Large intestine (tissue), 3 donors: ENCODE measurements around the gene SEZ6. TPM values are rescaled to one million over a fixed set of nuclear protein-coding genes. Genes with fewer than 3 reads are reported as not detected.
"Not testable (repeated sequence)": the region's sequence is repeated elsewhere in the genome, so short reads cannot be mapped to it uniquely, and the experiment has no call there.

Experiments
- DNase-seq, 2 donors: peaks; one replicate each; pipeline versions ENCODE4 v3.0.0 to v3.0.0-alpha.2; 2013
- H3K27ac ChIP-seq: one replicate; pipeline ENCODE4 v1.5.1; 2013; ENCODE audit warnings: low read length
- H3K27me3 ChIP-seq: 2 replicates; pipeline ENCODE4 v1.6.1; 2013; ENCODE audit warnings: low read length; ENCODE audit not compliant: control insufficient read depth, insufficient read depth
- H3K36me3 ChIP-seq: 2 replicates; pipeline ENCODE4 v1.6.1; 2013; ENCODE audit warnings: low read length; ENCODE audit not compliant: control insufficient read depth, insufficient read depth
- H3K4me1 ChIP-seq: one replicate; pipeline ENCODE4 v1.6.1; 2013; ENCODE audit warnings: low read length; ENCODE audit not compliant: control insufficient read depth, insufficient read depth
- H3K4me3 ChIP-seq: one replicate; pipeline ENCODE4 v1.5.1; 2013; ENCODE audit warnings: low read length
- H3K9me3 ChIP-seq: one replicate; pipeline ENCODE4 v1.6.1; 2013; ENCODE audit warnings: mild to moderate bottlenecking, low read depth, low read length, moderate library complexity; ENCODE audit not compliant: control insufficient read depth
- WGBS: methylation state at CpG from one replicate; pipeline ENCODE4 v1.1.5; 2013; ENCODE audit warnings: low lambda C conversion rate; ENCODE audit not compliant: insufficient coverage; 5-methylcytosine and 5-hydroxymethylcytosine counted together
- polyA plus RNA-seq: library from polyadenylated mRNA; unstranded; fragments of 120-200 nt; gene quantifications from one replicate; pipeline ENCODE4 v1.2.1, GENCODE V29; 2013

Gene SEZ6
- polyA plus RNA-seq, 1 donor = 4.6 TPM

DNA sequence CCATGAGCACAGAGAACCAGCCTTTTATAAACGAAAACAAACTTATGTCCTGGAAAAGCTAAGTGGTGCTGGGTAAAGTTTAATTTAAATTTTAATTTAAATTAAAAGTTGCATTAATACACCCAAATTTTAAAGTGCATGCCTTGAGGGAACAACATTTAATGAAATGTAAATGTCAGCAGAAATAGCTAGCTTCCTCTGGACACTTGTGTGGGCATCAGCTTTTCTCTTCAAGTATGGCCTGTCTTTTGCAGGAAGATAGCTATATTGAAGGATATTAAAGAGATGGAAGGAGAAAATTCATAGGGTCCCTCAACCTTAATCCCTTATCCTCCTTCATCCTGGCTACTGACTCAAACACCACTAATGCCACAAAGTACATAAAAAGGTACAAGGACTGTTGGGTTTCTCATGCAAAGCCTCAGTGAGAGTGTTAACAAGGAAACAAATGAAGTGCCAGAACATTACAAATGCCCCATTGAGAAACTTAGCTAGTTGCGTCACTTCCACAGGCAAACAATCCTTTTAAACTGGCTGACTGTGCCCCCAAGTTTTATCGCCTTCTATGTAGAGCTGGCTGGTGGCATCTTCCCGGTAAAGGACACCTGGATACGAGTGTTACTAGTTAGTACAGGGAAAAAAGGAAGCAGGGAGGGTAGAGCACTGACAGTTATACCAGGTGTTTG lies 68.6 kb downstream of the SEZ6 start:
- Histone ChIP-seq H3K27ac (no peak overlapping the region), H3K4me3 (no peak overlapping the region), H3K36me3 (peaks cover 20% of the 10 kb centered on the region), H3K9me3 (no peaks in the 10 kb centered on the region), H3K4me1 (no peaks in the 10 kb centered on the region), H3K27me3 (no peaks in the 10 kb centered on the region)
- WGBS = no CpG with 5 or more reads among the region's 5 CpGs
- no peak for DNase-seq

DNA sequence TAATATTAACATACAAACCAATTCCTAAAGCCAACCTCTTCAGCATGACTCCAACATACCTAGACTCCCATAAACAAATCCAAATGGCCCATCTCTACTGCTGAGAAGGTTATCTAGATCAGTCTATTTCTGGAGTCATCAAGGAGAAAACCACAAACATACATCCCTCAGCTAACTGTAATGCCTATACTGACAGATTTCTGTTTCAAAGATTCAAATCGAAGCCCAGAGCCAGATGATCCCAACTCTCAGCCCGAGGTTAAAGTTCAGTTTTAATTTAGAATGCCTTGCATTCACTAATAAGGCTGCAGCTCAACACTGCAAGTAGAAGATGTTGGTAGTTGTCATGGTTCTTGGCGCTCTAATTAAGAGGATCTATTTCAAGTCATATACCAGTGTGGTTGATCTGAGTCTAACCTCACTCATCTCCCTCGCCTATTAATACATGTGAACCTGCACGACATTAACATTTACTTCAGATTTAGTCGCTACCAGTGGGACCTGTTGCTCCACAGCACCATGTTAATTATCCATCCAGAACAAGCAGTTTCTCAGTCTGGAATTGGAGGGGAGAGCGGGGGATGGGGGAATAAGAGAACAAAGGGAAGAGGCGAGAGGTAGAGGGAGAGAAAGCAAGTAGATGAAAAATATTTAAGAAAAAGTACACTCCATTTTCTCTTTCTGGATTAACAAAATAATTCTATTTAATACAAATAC lies 69.9 kb downstream of the SEZ6 start:
- no peaks in the 10 kb centered on the region for H3K4me1 ChIP-seq
- no peaks in the 10 kb centered on the region for H3K27me3 ChIP-seq
- peaks cover 19% of the 10 kb centered on the region for H3K36me3 ChIP-seq
- no peak for DNase-seq
- H3K27ac ChIP-seq = no peak overlapping the region
- 100% methylated on average over 2 of the region's 8 CpGs for WGBS
- no peaks in the 10 kb centered on the region for H3K9me3 ChIP-seq
- no peak overlapping the region for H3K4me3 ChIP-seq

DNA sequence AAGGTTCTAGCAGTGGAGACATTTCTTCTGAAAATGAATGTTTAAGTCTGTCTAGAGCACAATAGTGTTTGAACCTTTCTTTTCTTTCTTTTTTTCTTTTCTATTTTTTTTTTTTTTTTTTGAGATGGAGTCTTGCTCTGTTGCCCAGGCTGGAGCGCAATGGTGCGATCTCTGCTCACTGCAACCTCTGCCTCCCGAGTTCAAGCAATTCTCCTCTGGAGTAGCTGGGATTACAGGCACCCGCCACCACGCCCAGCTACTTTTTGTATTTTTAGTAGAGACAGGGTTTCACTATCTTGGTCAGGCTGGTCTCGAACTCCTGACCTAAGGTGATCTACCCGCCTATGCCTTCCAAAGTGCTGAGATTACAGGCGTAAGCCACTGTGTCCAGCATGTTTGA lies 71.3 kb downstream of the SEZ6 start:
- H3K27ac ChIP-seq, H3K27me3 ChIP-seq, H3K9me3 ChIP-seq, H3K4me1 ChIP-seq, H3K4me3 ChIP-seq, DNase-seq: not testable (repeated sequence)
- WGBS = no CpG with 5 or more reads among the region's 8 CpGs
- peaks cover 13% of the 10 kb centered on the region for H3K36me3 ChIP-seq

DNA sequence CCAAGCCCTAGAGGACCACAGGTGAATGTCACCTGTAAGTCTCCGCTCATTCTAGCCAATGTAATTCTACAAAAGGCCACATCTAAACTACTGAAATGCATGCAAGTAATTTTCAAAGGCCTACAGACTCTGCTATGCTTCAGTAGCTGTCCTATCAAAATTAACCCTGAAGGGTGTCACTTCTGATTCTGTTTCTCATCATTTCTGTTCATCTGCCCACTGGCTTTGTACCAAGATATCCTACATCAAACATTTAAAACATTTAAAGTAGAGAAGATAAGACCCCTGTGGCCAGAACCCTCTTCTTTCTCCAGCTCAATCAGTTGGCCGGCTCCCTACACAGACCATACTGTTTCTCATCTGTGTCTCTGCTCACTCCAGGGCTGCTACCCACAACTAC lies 76.0 kb downstream of the SEZ6 start:
- Histone ChIP-seq H3K4me3 (no peak overlapping the region), H3K9me3 (no peaks in the 10 kb centered on the region), H3K27me3 (no peaks in the 10 kb centered on the region), H3K27ac (no peak overlapping the region), H3K4me1 (no peaks in the 10 kb centered on the region), H3K36me3 (peaks cover 29% of the 10 kb centered on the region)
- no CpG with 5 or more reads among the region's 2 CpGs for WGBS
- DNase-seq = no peak

DNA sequence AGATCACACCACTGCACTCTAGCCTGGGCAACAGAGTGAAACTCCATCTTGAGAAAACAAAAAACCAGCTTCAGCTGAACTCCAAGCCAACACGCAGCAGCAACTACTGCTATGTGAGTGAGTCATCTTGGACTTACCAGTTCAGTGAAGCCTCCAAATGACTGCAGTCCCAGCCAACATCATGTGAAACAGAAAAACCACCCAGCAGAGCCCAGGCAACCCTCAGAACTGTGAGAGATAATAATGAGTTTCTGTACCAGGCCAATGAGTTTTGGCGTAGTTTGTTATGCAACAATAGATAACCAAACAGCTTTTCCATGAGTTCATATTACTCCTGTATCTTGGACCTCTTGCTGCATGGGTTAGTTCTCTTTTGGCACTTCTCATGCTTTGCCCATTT lies 77.8 kb downstream of the SEZ6 start:
- H3K9me3 ChIP-seq = no peaks in the 10 kb centered on the region
- H3K36me3 ChIP-seq = peaks cover 39% of the 10 kb centered on the region
- no peaks in the 10 kb centered on the region for H3K27me3 ChIP-seq
- no peak for DNase-seq
- H3K4me3 ChIP-seq = no peak overlapping the region
- no CpG with 5 or more reads among the region's 2 CpGs for WGBS
- H3K4me1 ChIP-seq = no peaks in the 10 kb centered on the region
- no peak overlapping the region for H3K27ac ChIP-seq

DNA sequence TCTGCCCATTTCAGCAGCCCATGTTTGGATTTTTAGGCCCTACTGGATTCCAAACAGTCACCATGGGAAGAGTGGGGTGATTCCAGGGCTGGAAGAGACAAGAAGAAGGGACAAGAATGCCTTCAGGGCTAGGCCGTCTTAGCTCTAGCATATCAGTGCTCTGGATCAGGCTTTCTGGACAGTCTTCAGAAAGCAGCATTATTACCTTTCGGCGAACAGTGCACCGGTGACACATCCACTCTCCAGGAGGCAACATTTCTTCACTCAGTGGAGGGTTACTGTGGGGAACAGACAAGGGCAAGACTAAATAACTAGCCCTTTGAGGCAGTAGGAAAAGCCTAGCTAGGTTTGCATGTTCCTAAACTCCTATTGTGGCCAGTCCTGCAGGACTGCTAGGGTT lies 79.0 kb downstream of the SEZ6 start:
- H3K36me3 ChIP-seq = peaks cover 44% of the 10 kb centered on the region
- H3K27me3 ChIP-seq = no peaks in the 10 kb centered on the region
- H3K4me3 ChIP-seq = no peak overlapping the region
- H3K4me1 ChIP-seq = no peaks in the 10 kb centered on the region
- WGBS = no CpG with 5 or more reads among the region's 4 CpGs
- H3K9me3 ChIP-seq = no peaks in the 10 kb centered on the region
- no peak overlapping the region for H3K27ac ChIP-seq
- DNase-seq = no peak

DNA sequence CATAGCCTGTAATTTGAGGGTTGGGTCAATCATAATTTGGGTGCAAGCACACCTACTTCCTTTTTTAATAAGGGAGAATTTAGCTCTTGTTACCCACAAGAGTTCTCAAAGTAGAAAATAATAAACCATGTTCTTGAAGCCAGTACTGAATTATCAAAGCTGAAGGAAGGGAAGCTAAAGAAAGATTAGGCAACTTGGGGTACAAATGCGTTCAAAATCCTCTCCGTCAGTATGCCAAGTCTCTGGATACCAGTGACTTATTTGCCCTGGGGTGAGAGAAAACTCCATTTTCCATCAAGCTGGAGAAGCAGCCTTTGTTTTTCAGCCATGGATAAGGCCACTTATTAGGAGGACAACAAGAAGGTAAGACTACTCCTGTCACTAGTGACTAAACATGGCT lies 79.5 kb downstream of the SEZ6 start:
- no peaks in the 10 kb centered on the region for H3K4me1 ChIP-seq

DNA sequence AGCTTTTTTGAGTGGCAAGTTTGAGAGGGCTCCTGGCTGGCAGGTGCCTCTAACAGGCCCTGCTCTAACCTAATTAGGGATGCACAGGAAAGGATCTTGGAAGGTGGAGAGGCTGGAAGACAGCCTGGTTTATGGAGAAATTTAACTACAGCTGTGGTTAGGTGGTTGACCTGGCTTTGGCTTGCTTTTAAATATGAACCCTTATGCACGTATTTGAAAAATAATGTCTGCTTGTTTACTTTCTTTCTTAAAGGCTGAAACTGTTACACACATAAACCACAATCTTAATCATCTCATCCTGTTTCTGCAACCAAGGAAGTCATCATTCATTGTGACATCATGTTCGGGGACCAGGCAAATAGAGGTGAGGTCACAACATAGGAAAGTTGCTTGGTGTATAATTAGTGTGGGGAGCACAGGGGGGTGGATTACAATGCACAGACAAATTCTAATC lies 79.9 kb downstream of the SEZ6 start:
- Histone ChIP-seq H3K4me3 (no peak overlapping the region), H3K27ac (no peak overlapping the region), H3K36me3 (peaks cover 53% of the 10 kb centered on the region), H3K4me1 (no peaks in the 10 kb centered on the region), H3K27me3 (no peaks in the 10 kb centered on the region), H3K9me3 (no peaks in the 10 kb centered on the region)
- no peak for DNase-seq
- WGBS = no CpG with 5 or more reads among the region's 2 CpGs

More for the DNA sequence above, 79.5 kb downstream of the SEZ6 start:
- no peak for DNase-seq
- no peaks in the 10 kb centered on the region for H3K9me3 ChIP-seq
- WGBS = no CpG with 5 or more reads among the region's 2 CpGs
- H3K27ac ChIP-seq = no peak overlapping the region
- no peaks in the 10 kb centered on the region for H3K27me3 ChIP-seq
- peaks cover 49% of the 10 kb centered on the region for H3K36me3 ChIP-seq
- H3K4me3 ChIP-seq = no peak overlapping the region

DNA sequence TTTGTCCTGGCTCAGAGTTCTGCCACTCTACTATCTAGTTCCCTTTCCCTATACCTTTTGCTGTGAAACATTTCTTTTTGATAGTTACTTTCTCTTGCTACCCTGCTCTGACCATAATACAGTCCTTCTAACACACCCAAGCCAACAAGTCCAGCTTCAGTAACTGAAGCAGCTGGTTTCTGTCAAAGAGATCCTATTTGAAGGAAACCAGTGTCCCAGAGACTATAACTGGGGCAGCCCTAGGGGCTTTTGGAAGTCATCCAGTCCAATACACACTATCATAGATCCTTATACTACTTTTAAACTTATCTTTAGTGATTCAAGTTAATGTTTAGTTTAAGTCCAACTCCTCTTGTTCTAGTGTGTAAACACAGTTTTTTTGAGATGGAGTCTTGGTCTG lies 85.6 kb downstream of the SEZ6 start:
- Histone ChIP-seq H3K27ac (no peak overlapping the region), H3K4me3 (no peak overlapping the region), H3K9me3 (no peaks in the 10 kb centered on the region), H3K36me3 (peaks cover 83% of the 10 kb centered on the region), H3K4me1 (no peaks in the 10 kb centered on the region), H3K27me3 (no peaks in the 10 kb centered on the region)
- no peak for DNase-seq

DNA sequence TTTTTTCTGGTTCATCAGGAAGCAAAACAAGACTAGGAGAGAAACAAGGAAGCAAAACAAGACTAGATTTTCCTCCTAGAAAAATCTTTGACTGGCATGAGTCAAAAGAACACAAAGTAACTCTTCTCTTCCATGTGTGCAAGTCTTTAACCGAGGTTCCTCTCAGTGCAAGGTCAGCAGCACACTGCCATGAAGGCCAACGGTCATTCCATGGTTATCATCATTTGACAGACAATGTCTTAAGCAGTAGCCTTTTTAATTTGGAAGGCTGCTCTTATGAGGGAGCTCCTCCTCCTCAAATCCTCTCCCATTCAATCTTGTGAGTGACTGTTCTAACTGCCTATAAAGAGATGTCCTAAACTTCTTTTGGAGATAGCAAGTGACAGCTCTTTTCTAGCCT lies 87.5 kb downstream of the SEZ6 start:
- no peaks in the 10 kb centered on the region for H3K27me3 ChIP-seq
- no peak overlapping the region for H3K4me3 ChIP-seq
- H3K27ac ChIP-seq = no peak overlapping the region
- H3K9me3 ChIP-seq = no peaks in the 10 kb centered on the region
- no peak for DNase-seq
- peaks cover 86% of the 10 kb centered on the region for H3K36me3 ChIP-seq
- WGBS = no CpG with 5 or more reads among the region's 2 CpGs
- no peaks in the 10 kb centered on the region for H3K4me1 ChIP-seq

DNA sequence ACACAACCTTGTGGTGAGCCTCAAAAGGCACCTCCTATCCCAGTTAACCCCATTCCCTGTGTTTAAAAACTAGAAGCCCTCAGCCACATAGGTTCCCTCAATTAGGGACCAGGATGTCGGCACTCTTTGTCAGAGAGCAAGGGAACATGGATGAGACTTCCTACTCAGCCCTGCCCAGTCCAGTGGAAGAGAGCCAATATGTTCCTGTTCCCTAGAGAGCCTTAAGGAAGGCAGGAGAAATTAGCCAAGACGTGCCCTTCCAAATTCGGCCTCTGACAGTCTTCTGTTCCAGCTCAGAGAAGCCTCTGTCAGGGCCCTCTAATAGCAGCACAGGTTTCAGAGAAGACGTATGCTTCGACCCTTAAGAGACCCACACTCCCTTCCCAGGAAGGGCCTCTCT lies 88.4 kb downstream of the SEZ6 start:
- no peak overlapping the region for H3K27ac ChIP-seq
- no CpG with 5 or more reads among the region's 5 CpGs for WGBS
- no peak for DNase-seq
- no peaks in the 10 kb centered on the region for H3K9me3 ChIP-seq
- H3K36me3 ChIP-seq = peaks cover 87% of the 10 kb centered on the region
- H3K27me3 ChIP-seq = no peaks in the 10 kb centered on the region
- H3K4me3 ChIP-seq = no peak overlapping the region
- H3K4me1 ChIP-seq = peaks cover 4% of the 10 kb centered on the region
